Measurements from ENCODE around the gene SRSF3. TPM values are rescaled to one million over a fixed set of nuclear protein-coding genes. Genes with fewer than 3 reads are reported as not detected.
A peak's percentile ranks its signal among the peaks of the same experiment; 100 is the strongest.

SRSF3 gene
- total RNA-seq, 4 donors from 2014 or later, result 101 to 156 (median 142) TPM

DNA sequence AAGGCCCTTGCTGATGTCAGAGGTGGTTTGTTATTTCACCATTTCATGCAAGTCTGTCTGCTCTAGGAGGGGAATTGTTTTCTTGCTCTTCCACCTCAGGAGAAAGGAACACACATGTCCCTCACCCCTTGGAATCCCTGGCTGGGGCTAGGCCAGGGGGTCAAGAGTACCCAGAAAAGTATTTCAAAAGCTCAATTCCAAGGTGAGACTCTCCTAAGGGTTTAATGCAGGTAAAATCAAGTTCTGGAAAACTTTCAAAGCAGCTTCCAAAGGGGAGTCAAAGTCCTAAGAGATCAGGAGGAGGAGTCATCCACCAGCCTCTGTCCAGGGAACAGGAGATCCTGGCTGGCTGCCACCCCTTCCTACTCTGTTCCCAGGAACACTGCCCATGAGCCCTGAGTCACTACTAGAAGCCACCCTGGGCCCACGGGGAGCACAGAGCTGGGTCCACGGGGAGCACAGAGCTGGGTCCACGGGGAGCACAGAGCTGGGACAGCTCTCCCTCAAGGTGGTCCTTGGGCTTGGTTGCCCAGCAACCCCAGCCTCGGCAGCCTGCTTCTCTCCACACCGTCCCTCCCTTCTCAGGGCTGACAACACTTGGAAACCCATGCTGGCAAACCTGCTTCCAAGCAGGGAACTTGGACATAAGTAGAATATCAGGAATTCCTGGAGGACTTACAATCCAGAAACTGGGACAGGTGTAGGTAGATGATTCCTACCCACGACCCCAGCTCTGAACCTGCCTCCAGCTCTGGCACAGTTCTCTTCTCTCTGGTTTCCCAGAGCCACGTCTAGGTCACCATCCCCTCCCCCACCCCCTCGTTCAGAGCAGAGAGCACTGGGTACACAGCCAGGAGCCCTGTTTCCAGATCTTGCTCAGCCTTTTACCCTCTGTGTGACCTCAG is 49.0 kb downstream of the SRSF3 start:
- TF ChIP-seq, protein P1, sequence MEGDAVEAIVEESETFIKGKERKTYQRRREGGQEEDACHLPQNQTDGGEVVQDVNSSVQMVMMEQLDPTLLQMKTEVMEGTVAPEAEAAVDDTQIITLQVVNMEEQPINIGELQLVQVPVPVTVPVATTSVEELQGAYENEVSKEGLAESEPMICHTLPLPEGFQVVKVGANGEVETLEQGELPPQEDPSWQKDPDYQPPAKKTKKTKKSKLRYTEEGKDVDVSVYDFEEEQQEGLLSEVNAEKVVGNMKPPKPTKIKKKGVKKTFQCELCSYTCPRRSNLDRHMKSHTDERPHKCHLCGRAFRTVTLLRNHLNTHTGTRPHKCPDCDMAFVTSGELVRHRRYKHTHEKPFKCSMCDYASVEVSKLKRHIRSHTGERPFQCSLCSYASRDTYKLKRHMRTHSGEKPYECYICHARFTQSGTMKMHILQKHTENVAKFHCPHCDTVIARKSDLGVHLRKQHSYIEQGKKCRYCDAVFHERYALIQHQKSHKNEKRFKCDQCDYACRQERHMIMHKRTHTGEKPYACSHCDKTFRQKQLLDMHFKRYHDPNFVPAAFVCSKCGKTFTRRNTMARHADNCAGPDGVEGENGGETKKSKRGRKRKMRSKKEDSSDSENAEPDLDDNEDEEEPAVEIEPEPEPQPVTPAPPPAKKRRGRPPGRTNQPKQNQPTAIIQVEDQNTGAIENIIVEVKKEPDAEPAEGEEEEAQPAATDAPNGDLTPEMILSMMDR (IDR thresholded peaks at IDR 0.05), result no peak
- TF ChIP-seq POLR2A (IDR thresholded peaks at IDR 0.05), result peak; percentile 33 to 63
- H3K36me3 ChIP-seq, result no peaks in the 10 kb centered on the region
- no peaks in the 10 kb centered on the region for H3K9me3 ChIP-seq

DNA sequence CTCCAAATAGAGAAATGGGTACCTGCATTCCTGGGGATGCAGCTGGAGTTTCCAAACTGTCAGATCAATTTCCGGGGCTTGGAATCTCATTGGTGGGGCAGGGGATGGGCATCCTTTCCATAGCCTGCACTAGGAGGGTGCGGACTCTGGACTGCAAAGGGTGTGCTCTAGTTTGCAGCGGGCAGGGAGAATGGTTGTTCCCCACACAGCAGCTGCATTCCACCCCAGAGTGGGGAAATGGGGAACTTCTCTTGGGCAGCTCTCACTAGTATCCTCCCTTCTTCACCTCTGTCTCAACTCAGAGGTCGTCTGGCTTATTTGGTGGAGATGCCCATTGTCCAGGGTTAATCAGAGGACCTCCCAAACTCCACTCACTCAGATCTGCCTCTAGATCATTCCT is 49.8 kb downstream of the SRSF3 start:
- DNase-seq, result no peak
- Histone ChIP-seq H3K36me3 (no peaks in the 10 kb centered on the region), H3K27ac (peak overlapping the region in 2 of 4 donors; percentile 87 to 89), H3K4me1 (peaks cover 0 to 39% (median 2%) of the 10 kb centered on the region in 4 donors), H3K27me3 (no peaks in the 10 kb centered on the region), H3K4me3 (no peak overlapping the region), H3K9me3 (no peaks in the 10 kb centered on the region)
- TF ChIP-seq, protein P1 (IDR thresholded peaks at IDR 0.05), result no peak
- no peak for TF ChIP-seq POLR2A (IDR thresholded peaks at IDR 0.05)

More for the DNA sequence above, 49.0 kb downstream of the SRSF3 start:
- peaks cover 0 to 39% (median 2%) of the 10 kb centered on the region in 4 donors for H3K4me1 ChIP-seq
- no peaks in the 10 kb centered on the region for H3K27me3 ChIP-seq
- DNase-seq, result peak; percentile 43 to 96 (median 94)
- H3K27ac ChIP-seq, result peak overlapping the region in 3 of 4 donors; percentile 71 to 89 (median 87)
- H3K4me3 ChIP-seq, result peak overlapping the region in 1 of 4 donors; percentile 2

DNA sequence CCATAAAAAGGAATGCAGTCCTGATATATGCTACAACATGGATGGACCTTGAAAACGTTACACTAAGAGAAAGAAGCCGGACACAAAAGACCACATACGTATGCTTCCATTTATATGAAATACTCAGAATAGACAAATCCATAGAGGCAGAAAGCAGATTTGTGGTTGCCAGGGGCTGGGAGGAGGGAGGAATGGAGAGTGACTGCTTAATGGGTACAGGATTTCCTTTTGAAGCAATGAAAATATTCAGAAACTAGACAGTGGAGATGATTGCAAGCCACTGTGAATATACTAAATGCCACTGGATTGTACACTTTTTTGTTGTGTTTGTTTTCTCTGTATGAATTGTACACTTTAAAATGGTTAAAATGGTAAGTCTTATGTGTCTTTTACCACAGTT is 54.9 kb downstream of the SRSF3 start:
- Histone ChIP-seq H3K27ac (no peak overlapping the region), H3K9me3 (no peaks in the 10 kb centered on the region), H3K4me1 (peaks cover 0 to 22% (median 6%) of the 10 kb centered on the region in 4 donors), H3K27me3 (no peaks in the 10 kb centered on the region), H3K36me3 (no peaks in the 10 kb centered on the region), H3K4me3 (no peak overlapping the region)
- TF ChIP-seq, protein P1 (IDR thresholded peaks at IDR 0.05), result no peak
- no peak for TF ChIP-seq POLR2A (IDR thresholded peaks at IDR 0.05)
- DNase-seq, result no peak

DNA sequence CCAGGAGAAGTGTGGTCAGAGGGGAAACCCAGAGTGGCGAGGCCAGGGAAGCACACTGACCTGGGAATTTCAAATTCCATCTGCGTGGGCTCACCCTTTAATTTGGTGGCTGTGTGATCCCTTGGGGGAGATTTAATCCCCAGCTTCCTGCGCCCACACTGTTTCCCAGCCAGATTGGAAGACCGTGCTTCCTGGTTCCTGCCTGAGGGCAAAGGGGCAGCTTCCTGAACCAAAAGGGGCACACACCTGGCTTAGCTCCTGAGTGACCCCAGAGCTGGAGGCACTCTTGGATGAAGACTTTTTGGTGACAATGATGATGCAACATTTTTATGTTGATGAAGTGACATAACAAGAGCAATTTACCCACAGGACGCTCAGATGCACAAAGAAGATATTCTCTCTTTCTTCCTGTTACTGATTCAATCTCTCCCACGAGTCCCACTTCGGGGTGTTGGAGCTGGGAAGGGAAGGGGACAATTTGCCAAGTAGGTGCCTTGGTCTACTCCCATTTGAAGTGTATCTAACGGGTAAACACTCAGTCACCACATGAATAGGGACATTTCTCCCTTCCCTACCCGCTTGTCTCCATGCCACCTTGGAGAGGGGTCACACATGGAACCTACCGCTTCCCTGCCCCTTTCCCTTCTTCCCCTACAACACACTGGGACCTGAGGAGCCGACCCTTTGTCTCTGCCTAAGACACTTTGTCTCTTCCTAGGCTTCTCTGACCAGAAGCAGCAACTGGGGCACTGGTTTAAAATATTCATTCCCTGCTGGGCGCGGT is 55.7 kb downstream of the SRSF3 start:
- H3K9me3 ChIP-seq, result no peaks in the 10 kb centered on the region
- no peaks in the 10 kb centered on the region for H3K27me3 ChIP-seq
- no peak overlapping the region for H3K4me3 ChIP-seq
- no peak overlapping the region for H3K27ac ChIP-seq
- DNase-seq, result no peak
- TF ChIP-seq POLR2A (IDR thresholded peaks at IDR 0.05), result no peak
- TF ChIP-seq, protein P1 (IDR thresholded peaks at IDR 0.05), result no peak
- H3K4me1 ChIP-seq, result peaks cover 0 to 15% (median 6%) of the 10 kb centered on the region in 4 donors
- no peaks in the 10 kb centered on the region for H3K36me3 ChIP-seq

DNA sequence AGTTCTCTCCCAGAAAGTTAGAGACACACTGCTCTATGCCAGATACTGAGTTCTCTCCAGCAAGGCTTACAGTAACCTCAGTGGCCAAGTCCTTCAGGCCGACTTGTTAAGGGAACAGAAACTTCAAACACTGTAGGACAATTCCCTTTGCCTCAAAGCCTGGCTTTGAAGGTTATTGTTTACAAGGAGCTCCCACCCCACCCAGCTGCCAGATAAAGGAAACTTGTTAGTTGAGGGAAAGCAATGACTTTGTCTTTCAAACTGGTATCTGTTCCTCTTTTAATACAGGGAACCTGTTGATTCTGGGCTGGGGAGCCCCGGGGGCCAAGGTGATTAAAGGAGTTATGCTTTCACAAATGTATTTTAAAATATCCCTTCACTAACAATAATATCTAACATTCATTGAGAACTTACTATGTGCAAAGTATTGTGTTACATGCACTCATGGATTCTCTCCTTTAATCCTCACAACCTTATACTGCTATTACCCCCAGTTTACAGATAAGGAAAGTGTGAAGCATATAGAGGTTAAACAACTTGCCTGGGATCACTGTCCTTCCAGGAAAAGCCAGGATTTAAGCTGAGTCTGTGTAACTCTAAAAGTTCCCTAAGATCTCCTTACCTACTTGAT is 56.8 kb downstream of the SRSF3 start:
- no peaks in the 10 kb centered on the region for H3K36me3 ChIP-seq
- DNase-seq, result peak in 2 of 3 donors; percentile 62 to 67

More for the DNA sequence above, 56.8 kb downstream of the SRSF3 start:
- Histone ChIP-seq H3K4me3 (no peak overlapping the region), H3K27me3 (no peaks in the 10 kb centered on the region), H3K4me1 (peaks cover 0 to 15% (median 6%) of the 10 kb centered on the region in 4 donors), H3K27ac (peak overlapping the region in 1 of 4 donors; percentile 80), H3K9me3 (no peaks in the 10 kb centered on the region)
- TF ChIP-seq POLR2A (IDR thresholded peaks at IDR 0.05), result no peak
- TF ChIP-seq, protein P1 (IDR thresholded peaks at IDR 0.05), result no peak
